NCI-H1105 (cell line): ENCODE results near the gene ACOT12.

Experiments used
- DNase-seq: peaks from one replicate; lab custom pipeline; 2025; lab: John Stamatoyannopoulos, UW

ACOT12 gene

DNA sequence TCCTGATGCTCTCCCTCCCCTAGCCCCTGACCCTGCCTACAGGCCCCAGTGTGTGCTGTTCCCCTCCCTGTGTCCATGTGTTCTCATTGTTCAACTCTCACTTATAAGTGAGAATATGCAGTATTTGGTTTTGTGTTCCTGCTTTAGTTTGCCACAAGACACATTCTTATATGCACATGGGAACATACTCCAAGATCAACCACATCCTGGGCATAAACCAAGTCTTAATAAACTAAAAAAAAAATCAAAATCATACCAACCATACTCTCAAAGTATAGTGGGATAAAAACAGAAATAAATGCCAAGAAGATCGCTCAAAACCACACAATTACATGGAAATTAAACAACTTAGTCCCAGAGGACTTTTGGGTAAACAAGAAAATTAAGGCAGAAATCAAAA lies 103.8 kb downstream of the ACOT12 start:
- no peak for DNase-seq

DNA sequence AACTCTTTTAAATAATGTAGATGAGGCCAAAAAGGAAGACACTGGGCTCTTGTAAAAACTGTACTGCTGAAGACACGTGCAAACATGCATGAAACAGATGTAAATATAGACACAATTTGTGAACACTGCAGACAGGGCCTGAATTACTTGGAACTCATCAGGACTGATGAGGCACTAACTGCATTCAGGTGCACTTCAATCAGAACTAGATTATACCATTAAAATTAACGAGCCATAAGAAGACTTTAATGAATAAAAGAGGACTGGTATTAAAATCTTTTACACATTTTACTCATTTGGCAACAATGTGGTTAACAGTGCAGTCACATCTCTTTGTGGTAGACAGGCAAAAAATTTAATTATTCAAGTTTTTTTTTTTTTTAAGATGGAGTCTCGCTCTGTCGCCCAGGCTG lies 105.9 kb downstream of the ACOT12 start:
- no peak for DNase-seq

DNA sequence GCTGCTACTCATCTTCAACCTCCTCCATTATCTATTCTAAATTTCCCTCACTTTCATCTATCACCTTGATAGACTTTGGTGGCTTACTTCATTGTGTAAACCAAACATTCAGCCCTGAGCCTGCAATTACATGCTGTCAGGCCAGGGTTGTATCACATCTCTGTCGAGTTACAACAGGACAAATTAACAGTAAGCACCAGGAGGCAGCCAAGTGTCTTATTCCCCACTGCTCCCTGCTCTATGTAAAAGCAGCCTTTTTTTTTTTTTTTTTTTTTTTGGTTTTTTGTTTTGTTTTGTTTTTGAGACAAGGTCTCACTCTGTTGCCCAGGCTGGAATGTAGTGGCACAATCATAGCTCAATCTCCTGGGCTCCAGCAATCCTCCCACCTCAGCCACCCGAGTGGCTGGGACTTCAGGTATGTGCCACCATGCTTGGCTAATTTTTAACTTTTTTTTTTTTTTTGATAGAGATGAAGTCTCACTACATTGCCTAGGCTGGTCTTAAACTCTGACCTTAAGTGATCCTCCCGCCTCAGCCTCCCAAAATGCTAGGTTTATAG lies 107.8 kb downstream of the ACOT12 start:
- no peak for DNase-seq

DNA sequence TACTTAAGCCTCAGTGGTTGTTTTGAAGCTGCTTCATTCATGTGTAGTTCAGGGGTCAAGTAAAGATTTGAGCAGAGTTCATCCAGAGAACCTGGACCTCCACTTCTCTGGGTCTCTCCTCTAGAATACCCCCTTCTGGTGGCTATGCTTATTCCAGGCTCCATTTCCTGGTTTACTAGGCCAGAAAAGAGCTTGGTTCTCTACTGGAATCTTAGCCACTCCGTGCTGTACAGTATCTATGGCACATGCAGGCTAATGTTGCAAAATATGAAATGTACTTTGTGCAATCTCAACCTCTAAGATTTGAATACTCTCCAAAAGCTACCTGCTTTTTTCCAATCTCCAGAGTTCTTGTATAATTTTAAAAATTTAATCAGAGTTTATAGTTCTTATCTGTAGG lies 110.0 kb downstream of the ACOT12 start:
- DNase-seq: no peak
